Jurkat, Clone E6-1 (cell line): ENCODE data around the gene WBP1.
"Not testable (repeated sequence)": the region's sequence is repeated elsewhere in the genome, so short reads cannot be mapped to it uniquely, and the experiment has no call there.

ENCODE experiments used
- DNase-seq: peaks from one replicate; pipeline ENCODE4 v3.0.0-alpha.2; 2011; ENCODE audit warnings: low read depth, low spot score
- H3K4me3 ChIP-seq: 2 replicates; pipeline ENCODE4 v1.5.1; 2011; ENCODE audit warnings: mild to moderate bottlenecking, low read length, control low read depth, moderate library complexity

The WBP1 gene

GRCh38 chr2:74444498-74445318 lies 13.5 kb upstream of the WBP1 start:
- no peak for DNase-seq
- H3K4me3 ChIP-seq, result no peak overlapping the region

- no peak overlapping the region for H3K4me3 ChIP-seq
- no peak for DNase-seq
These were observed 10.8 kb upstream of the WBP1 start for GRCh38 chr2:74447230-74447999.

GRCh38 chr2:74448771-74449170 lies 9.5 kb upstream of the WBP1 start:
- DNase-seq, result no peak
- H3K4me3 ChIP-seq, result no peak overlapping the region

- no peak overlapping the region for H3K4me3 ChIP-seq
- no peak for DNase-seq
These were observed 7.6 kb upstream of the WBP1 start for GRCh38 chr2:74450570-74451190.

GRCh38 chr2:74454654-74455511 lies 3.4 kb upstream of the WBP1 start, which contains the start of gene INO80B:
Gene INO80B, plus strand, starts transcription at chr2:74455087. Its CDS starts 30 bp downstream, at chr2:74455117.
- DNase-seq, result peak; percentile 99
- peak within 1 kb of the TSS; percentile 63 for H3K4me3 ChIP-seq

GRCh38 chr2:74457129-74457548 lies 1.1 kb upstream of the WBP1 start:
- no peak for DNase-seq
- H3K4me3 ChIP-seq, result peak overlapping the region; percentile 84

- H3K4me3 ChIP-seq, result peak overlapping the region; percentile 84
- peak; percentile 67 for DNase-seq
These were observed 598 bp upstream of the WBP1 start for GRCh38 chr2:74457549-74458131.

- peak overlapping the region; percentile 63 for H3K4me3 ChIP-seq
- no peak for DNase-seq
These were observed 713 bp downstream of the WBP1 start for GRCh38 chr2:74458938-74459363.

GRCh38 chr2:74459503-74460118 lies 1.4 kb downstream of the WBP1 start:
- DNase-seq, result not testable (repeated sequence)
- H3K4me3 ChIP-seq, result peak overlapping the region; percentile 63

- DNase-seq, H3K4me3 ChIP-seq: not testable (repeated sequence)
These were observed 1.9 kb downstream of the WBP1 start for GRCh38 chr2:74460187-74460586.

GRCh38 chr2:74461187-74462053 lies 3.2 kb downstream of the WBP1 start:
- DNase-seq, result no peak
- no peak overlapping the region for H3K4me3 ChIP-seq

GRCh38 chr2:74462054-74462785 lies 4.0 kb downstream of the WBP1 start:
- no peak for DNase-seq
- H3K4me3 ChIP-seq, result no peak overlapping the region

GRCh38 chr2:74462786-74463105 lies 4.5 kb downstream of the WBP1 start:
- no peak overlapping the region for H3K4me3 ChIP-seq
- DNase-seq, result no peak

- peak overlapping the region; percentile 77 for H3K4me3 ChIP-seq
- DNase-seq, result no peak
These were observed 6.2 kb downstream of the WBP1 start for GRCh38 chr2:74464406-74464805.

GRCh38 chr2:74470742-74471141 lies 12.5 kb downstream of the WBP1 start:
- not testable (repeated sequence) for DNase-seq, H3K4me3 ChIP-seq

- H3K4me3 ChIP-seq, result peak overlapping the region; percentile 96
- no peak for DNase-seq
These were observed 13.3 kb downstream of the WBP1 start for GRCh38 chr2:74471332-74472065.
